ENCODE results near the gene TPM4.
"Not testable (repeated sequence)": the region's sequence is repeated elsewhere in the genome, so short reads cannot be mapped to it uniquely, and the experiment has no call there.

- not testable (repeated sequence) for TF ChIP-seq CTCF, POLR2A (IDR thresholded peaks at IDR 0.05)
These were observed 46.1 kb upstream of the TPM4 start for GRCh38 chr19:16030155-16030554.

Data from heart left ventricle (tissue), 13 donors.